ENCODE data around the gene MAST4.

MAST4 gene

DNA sequence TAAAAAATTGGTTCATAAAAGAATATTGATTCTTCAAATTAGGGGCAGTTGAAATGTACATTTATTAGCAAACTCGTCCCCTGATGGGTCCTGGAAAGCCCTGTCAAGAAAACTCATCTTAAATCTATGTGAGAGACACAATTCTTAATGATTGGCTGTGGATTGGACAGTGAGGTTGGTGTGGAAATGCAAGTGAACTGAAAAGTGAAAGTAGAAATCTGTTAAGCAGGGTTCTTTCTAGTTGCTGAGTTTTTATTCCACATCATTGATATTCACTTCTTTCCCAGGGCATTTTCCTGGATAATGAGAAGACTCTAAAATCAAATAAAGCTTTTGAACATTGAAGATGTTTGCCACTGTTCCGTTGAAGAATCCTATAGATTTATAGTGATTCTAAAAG lies 292.4 kb downstream of the MAST4 start:
- H4K20me1 ChIP-seq (ENCODE audit: control insufficient read depth, insufficient read depth, low read depth, low read length), result no peaks in the 10 kb centered on the region
- H3K4me1 ChIP-seq (ENCODE audit: control insufficient read depth, low read length), result no peaks in the 10 kb centered on the region
- no peaks in the 10 kb centered on the region for H3K36me3 ChIP-seq (ENCODE audit: control insufficient read depth, low read length)
- H3K4me3 ChIP-seq (ENCODE audit: low read length), result no peak overlapping the region
- H3K4me2 ChIP-seq (ENCODE audit: low read length), result no peak overlapping the region
- no peaks in the 10 kb centered on the region for H3F3A ChIP-seq (ENCODE audit: control insufficient read depth, insufficient read depth)
- TF ChIP-seq EZH2phosphoT487 (IDR thresholded peaks at IDR 0.05; ENCODE audit: borderline replicate concordance, low read length), result no peak
- TF ChIP-seq, protein P1, sequence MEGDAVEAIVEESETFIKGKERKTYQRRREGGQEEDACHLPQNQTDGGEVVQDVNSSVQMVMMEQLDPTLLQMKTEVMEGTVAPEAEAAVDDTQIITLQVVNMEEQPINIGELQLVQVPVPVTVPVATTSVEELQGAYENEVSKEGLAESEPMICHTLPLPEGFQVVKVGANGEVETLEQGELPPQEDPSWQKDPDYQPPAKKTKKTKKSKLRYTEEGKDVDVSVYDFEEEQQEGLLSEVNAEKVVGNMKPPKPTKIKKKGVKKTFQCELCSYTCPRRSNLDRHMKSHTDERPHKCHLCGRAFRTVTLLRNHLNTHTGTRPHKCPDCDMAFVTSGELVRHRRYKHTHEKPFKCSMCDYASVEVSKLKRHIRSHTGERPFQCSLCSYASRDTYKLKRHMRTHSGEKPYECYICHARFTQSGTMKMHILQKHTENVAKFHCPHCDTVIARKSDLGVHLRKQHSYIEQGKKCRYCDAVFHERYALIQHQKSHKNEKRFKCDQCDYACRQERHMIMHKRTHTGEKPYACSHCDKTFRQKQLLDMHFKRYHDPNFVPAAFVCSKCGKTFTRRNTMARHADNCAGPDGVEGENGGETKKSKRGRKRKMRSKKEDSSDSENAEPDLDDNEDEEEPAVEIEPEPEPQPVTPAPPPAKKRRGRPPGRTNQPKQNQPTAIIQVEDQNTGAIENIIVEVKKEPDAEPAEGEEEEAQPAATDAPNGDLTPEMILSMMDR (IDR thresholded peaks at IDR 0.05; ENCODE audit: low read depth, low read length, poor library complexity, severe bottlenecking), result no peak
- H3K9me3 ChIP-seq (ENCODE audit: control insufficient read depth, insufficient read depth, low read length), result no peaks in the 10 kb centered on the region
- no peaks in the 10 kb centered on the region for H3K79me2 ChIP-seq (ENCODE audit: control insufficient read depth, low read length)
- no peak overlapping the region for H3K27ac ChIP-seq (ENCODE audit: low read depth, low read length)
- no peaks in the 10 kb centered on the region for H3K9me2 ChIP-seq (replicated peaks; ENCODE audit: control insufficient read depth, low read length)
- H3K27me3 ChIP-seq (ENCODE audit: control insufficient read depth, low read length), result no peaks in the 10 kb centered on the region

DNA sequence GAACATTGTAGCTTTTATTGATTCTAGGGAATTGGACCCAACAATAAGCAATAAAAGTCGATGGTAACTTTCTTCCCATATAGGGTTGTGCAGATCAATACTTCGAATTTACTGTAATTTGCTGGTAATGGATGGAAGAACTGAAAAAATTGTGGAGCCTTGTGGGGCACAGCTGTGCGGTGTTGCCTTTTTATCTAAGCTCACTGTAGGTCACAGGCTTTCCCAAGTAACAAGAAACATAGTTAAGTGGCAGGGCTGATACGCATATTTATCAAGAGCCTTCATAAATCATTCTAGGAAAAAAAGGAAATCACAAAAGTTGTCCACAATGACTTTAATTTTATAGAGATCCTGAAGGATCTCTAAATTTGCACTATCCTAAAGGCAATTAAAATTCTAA lies 292.9 kb downstream of the MAST4 start:
- Histone ChIP-seq H3K27me3 (ENCODE audit: control insufficient read depth, low read length) (no peaks in the 10 kb centered on the region), H3K4me3 (ENCODE audit: low read length) (no peak overlapping the region), H3K4me1 (ENCODE audit: control insufficient read depth, low read length) (no peaks in the 10 kb centered on the region), H4K20me1 (ENCODE audit: control insufficient read depth, insufficient read depth, low read depth, low read length) (no peaks in the 10 kb centered on the region), H3K36me3 (ENCODE audit: control insufficient read depth, low read length) (no peaks in the 10 kb centered on the region), H3F3A (ENCODE audit: control insufficient read depth, insufficient read depth) (no peaks in the 10 kb centered on the region), H3K79me2 (ENCODE audit: control insufficient read depth, low read length) (no peaks in the 10 kb centered on the region), H3K9me2 (replicated peaks; ENCODE audit: control insufficient read depth, low read length) (no peaks in the 10 kb centered on the region), H3K4me2 (ENCODE audit: low read length) (no peak overlapping the region), H3K9me3 (ENCODE audit: control insufficient read depth, insufficient read depth, low read length) (no peaks in the 10 kb centered on the region), H3K27ac (ENCODE audit: low read depth, low read length) (no peak overlapping the region)
- TF ChIP-seq, protein P1 (IDR thresholded peaks at IDR 0.05; ENCODE audit: low read depth, low read length, poor library complexity, severe bottlenecking), result no peak
- no peak for TF ChIP-seq EZH2phosphoT487 (IDR thresholded peaks at IDR 0.05; ENCODE audit: borderline replicate concordance, low read length)

DNA sequence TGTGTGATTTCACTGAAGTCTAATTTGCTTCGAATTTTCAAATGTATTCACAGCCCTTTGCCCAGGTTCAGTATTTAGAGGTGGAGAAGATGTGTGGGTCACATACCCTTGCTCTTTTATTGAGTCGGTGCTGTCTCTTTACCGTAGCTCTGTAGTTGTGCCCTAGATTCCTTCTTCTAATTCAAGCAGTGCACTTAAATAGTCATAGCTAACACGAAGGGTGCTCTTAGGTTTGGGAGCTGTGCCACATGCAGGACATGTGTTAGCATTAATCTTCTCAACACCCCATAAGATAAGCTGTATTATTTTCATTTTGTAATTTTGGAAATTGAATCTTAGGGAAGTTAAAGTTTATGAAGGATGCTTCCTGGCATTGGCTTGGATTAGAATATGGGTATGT lies 293.3 kb downstream of the MAST4 start:
- no peak for TF ChIP-seq EZH2phosphoT487 (IDR thresholded peaks at IDR 0.05; ENCODE audit: borderline replicate concordance, low read length)
- no peaks in the 10 kb centered on the region for H3K36me3 ChIP-seq (ENCODE audit: control insufficient read depth, low read length)
- no peak overlapping the region for H3K4me3 ChIP-seq (ENCODE audit: low read length)

DNA sequence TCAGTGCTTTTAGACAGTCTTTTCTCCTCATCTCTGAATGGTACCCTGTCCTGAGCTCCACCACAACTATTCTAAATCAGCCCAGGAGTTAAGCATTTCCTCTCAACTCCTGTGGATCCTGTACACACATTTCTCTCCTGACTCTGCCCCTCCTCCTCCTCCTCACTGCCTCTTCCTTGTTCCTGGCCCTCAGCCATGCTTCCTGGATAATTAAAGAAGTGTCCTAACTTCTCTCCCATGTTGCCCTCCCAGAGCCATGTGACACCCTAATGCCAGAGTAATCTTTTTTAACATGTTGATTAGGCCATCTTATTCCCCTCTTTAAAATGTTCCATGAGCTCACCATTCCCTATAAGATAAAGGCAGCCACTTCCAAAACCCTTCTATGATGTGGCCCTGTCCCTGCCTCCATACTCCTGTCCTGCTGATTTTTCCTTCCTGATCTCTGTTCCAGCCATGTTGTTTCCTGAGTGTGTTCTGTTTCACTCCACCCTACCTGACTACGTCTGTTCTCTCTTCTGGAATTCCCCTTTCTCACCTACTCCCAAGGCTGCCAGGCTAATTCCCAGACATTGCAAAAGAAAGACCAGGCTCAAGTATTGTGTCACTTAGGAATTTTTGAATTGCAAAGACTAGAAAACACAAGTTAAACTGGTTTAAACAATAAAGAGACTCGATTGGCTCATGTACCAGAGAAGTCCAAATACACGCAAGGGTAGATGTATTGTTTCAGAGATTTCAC lies 295.2 kb downstream of the MAST4 start:
- Histone ChIP-seq H3K9me3 (ENCODE audit: control insufficient read depth, insufficient read depth, low read length) (no peaks in the 10 kb centered on the region), H3K27ac (ENCODE audit: low read depth, low read length) (no peak overlapping the region), H3K79me2 (ENCODE audit: control insufficient read depth, low read length) (no peaks in the 10 kb centered on the region), H3K4me2 (ENCODE audit: low read length) (no peak overlapping the region), H3K27me3 (ENCODE audit: control insufficient read depth, low read length) (no peaks in the 10 kb centered on the region; the same call in 1 of the 2 replicates), H3K36me3 (ENCODE audit: control insufficient read depth, low read length) (no peaks in the 10 kb centered on the region), H4K20me1 (ENCODE audit: control insufficient read depth, insufficient read depth, low read depth, low read length) (no peaks in the 10 kb centered on the region), H3K9me2 (replicated peaks; ENCODE audit: control insufficient read depth, low read length) (no peaks in the 10 kb centered on the region), H3K4me3 (ENCODE audit: low read length) (no peak overlapping the region), H3K4me1 (ENCODE audit: control insufficient read depth, low read length) (no peaks in the 10 kb centered on the region), H3F3A (ENCODE audit: control insufficient read depth, insufficient read depth) (no peaks in the 10 kb centered on the region)
- TF ChIP-seq, protein P1 (IDR thresholded peaks at IDR 0.05; ENCODE audit: low read depth, low read length, poor library complexity, severe bottlenecking), result no peak
- TF ChIP-seq EZH2phosphoT487 (IDR thresholded peaks at IDR 0.05; ENCODE audit: borderline replicate concordance, low read length), result no peak

More for the DNA sequence above, 293.3 kb downstream of the MAST4 start:
- H4K20me1 ChIP-seq (ENCODE audit: control insufficient read depth, insufficient read depth, low read depth, low read length), result no peaks in the 10 kb centered on the region
- H3K4me1 ChIP-seq (ENCODE audit: control insufficient read depth, low read length), result no peaks in the 10 kb centered on the region
- no peaks in the 10 kb centered on the region for H3F3A ChIP-seq (ENCODE audit: control insufficient read depth, insufficient read depth)
- no peak overlapping the region for H3K4me2 ChIP-seq (ENCODE audit: low read length)
- no peaks in the 10 kb centered on the region for H3K27me3 ChIP-seq (ENCODE audit: control insufficient read depth, low read length)
- no peaks in the 10 kb centered on the region for H3K9me3 ChIP-seq (ENCODE audit: control insufficient read depth, insufficient read depth, low read length)
- no peaks in the 10 kb centered on the region for H3K79me2 ChIP-seq (ENCODE audit: control insufficient read depth, low read length)
- no peaks in the 10 kb centered on the region for H3K9me2 ChIP-seq (replicated peaks; ENCODE audit: control insufficient read depth, low read length)
- no peak overlapping the region for H3K27ac ChIP-seq (ENCODE audit: low read depth, low read length)

Data from DOHH2 (cell line).